Peyer's patch (tissue), 4 donors: ENCODE data around the gene MED13.

Experiments used
- POLR2A ChIP-seq, 2 donors: fragments of 450-650 bp; IDR thresholded peaks; one replicate each; pipeline ENCODE4 v1.5.1; 2017; ENCODE audit warnings: antibody characterized with exemption in 2 of 2, mild to moderate bottlenecking in 2 of 2, moderate library complexity in 2 of 2
- TF ChIP-seq, protein P1 (sequence below), 6 experiments: fragments of 450-650 bp in 4 of 6; fragments of 200-600 bp in 2 of 6; sonication (generic) in 1 of 6; IDR thresholded peaks; one replicate each; pipeline ENCODE4 v1.5.1; 2017 to 2019; ENCODE audit warnings: antibody characterized with exemption in 6 of 6, mild to moderate bottlenecking in 3 of 6, moderate library complexity in 1 of 6

GRCh38 chr17:61897548-61898180, 167.4 kb downstream of the MED13 start:
- TF ChIP-seq, protein P1, sequence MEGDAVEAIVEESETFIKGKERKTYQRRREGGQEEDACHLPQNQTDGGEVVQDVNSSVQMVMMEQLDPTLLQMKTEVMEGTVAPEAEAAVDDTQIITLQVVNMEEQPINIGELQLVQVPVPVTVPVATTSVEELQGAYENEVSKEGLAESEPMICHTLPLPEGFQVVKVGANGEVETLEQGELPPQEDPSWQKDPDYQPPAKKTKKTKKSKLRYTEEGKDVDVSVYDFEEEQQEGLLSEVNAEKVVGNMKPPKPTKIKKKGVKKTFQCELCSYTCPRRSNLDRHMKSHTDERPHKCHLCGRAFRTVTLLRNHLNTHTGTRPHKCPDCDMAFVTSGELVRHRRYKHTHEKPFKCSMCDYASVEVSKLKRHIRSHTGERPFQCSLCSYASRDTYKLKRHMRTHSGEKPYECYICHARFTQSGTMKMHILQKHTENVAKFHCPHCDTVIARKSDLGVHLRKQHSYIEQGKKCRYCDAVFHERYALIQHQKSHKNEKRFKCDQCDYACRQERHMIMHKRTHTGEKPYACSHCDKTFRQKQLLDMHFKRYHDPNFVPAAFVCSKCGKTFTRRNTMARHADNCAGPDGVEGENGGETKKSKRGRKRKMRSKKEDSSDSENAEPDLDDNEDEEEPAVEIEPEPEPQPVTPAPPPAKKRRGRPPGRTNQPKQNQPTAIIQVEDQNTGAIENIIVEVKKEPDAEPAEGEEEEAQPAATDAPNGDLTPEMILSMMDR (IDR thresholded peaks at IDR 0.05), result no peak
- no peak for TF ChIP-seq POLR2A (IDR thresholded peaks at IDR 0.05)
